Measurements from ENCODE around the gene DNAH1.

The DNAH1 gene

GRCh38 chr3:52341123-52341522, 25.0 kb downstream of the DNAH1 start:
- Histone ChIP-seq H3K9ac (ENCODE audit: low read length) (no peak overlapping the region), H3K79me1 (replicated peaks; ENCODE audit: low read length, poor library complexity, severe bottlenecking) (no peaks in the 10 kb centered on the region), H3K23ac (ENCODE audit: low read length in 2 of 2) (no peak overlapping the region), H2BK15ac (ENCODE audit: low read depth, poor library complexity, severe bottlenecking) (no peak overlapping the region), H3K27ac (ENCODE audit: low read length, poor library complexity, severe bottlenecking) (no peak overlapping the region), H3K4me2 (ENCODE audit: low read length, poor library complexity, severe bottlenecking) (no peak overlapping the region), H3K4me1 (ENCODE audit: control insufficient read depth, insufficient read depth, low read depth, low read length) (peaks cover 2% of the 10 kb centered on the region), H3K14ac (ENCODE audit: low read length in 2 of 2) (no peak overlapping the region), H3K4me3 (ENCODE audit: insufficient read depth in 1 of 2, low read depth in 1 of 2, low read length in 2 of 2) (no peak overlapping the region), H4K8ac (ENCODE audit: low read length) (no peak overlapping the region), H4K91ac (ENCODE audit: low read length) (no peak overlapping the region), H3K18ac (ENCODE audit: low read depth in 1 of 2, low read length in 2 of 2) (no peak overlapping the region), H2BK120ac (ENCODE audit: low read depth, low read length) (no peak overlapping the region), H3K27me3 (ENCODE audit: control insufficient read depth in 1 of 2, insufficient read depth in 1 of 2, low read length in 2 of 2) (peaks cover 0 to 9% of the 10 kb centered on the region in 2 experiments), H2BK12ac (ENCODE audit: low read length in 2 of 2) (no peak overlapping the region), H3K4ac (ENCODE audit: low read depth in 1 of 2, low read length in 2 of 2) (no peak overlapping the region), H3K9me3 (ENCODE audit: control insufficient read depth, low read length) (no peaks in the 10 kb centered on the region), H2BK5ac (ENCODE audit: low read depth, low read length, poor library complexity, severe bottlenecking) (no peak overlapping the region), H2AFZ (ENCODE audit: low read depth, low read length) (no peak overlapping the region), H2AK5ac (ENCODE audit: low read length, severe bottlenecking) (no peak overlapping the region), H3K36me3 (ENCODE audit: control insufficient read depth in 1 of 2, insufficient read depth in 2 of 2, low read depth in 1 of 2, low read length in 2 of 2) (peaks cover 5 to 18% of the 10 kb centered on the region in 2 experiments)
- DNase-seq, result no peak
- 82% methylated on average over 5 of the region's 5 CpGs for WGBS

DNA sequence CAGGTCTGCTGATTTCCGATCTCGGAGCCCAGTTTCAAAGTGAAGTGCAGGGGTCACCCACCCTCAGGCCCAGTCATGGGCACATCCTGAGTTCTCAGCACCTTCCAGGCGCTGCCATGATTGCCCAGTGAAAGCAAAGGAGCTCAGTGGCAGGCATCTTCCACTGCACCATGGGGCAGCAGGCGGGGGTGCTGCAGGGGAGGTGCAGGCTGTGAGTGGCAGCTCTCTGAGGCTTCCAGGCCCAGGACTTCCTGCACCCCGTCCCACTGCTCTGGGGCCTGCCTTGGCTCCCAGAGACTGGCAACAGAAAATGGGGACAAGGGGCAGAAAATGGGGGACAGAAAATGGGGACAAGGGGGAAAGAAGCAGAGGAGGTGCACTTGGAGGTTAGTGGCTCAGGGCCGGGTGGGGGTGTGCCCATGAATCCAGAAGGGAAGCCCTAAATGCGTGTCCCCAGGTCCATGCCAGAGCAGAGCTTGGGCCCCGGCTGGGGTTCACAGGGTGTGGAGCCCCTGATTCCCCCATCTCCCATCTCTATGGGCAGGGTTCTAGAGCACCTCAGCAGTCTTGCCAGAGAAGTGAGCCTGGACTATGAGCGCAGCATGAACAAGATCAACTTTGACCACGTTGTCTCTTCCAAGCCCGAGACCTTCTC, 28.0 kb downstream of the DNAH1 start:
- no peaks in the 10 kb centered on the region for H3K4me1 ChIP-seq (ENCODE audit: control insufficient read depth, insufficient read depth, low read depth, low read length)
- H2AFZ ChIP-seq (ENCODE audit: low read depth, low read length), result no peak overlapping the region
- DNase-seq, result no peak
- H3K27me3 ChIP-seq (ENCODE audit: control insufficient read depth in 1 of 2, insufficient read depth in 1 of 2, low read length in 2 of 2), result peaks cover 0 to 9% of the 10 kb centered on the region in 2 experiments
- no peak overlapping the region for H3K4me3 ChIP-seq (ENCODE audit: insufficient read depth in 1 of 2, low read depth in 1 of 2, low read length in 2 of 2)
- 93% methylated on average over 11 of the region's 11 CpGs for WGBS
- no peak overlapping the region for H4K91ac ChIP-seq (ENCODE audit: low read length)
- H3K4me2 ChIP-seq (ENCODE audit: low read length, poor library complexity, severe bottlenecking), result no peak overlapping the region
- H3K4ac ChIP-seq (ENCODE audit: low read depth in 1 of 2, low read length in 2 of 2), result no peak overlapping the region
- H3K36me3 ChIP-seq (ENCODE audit: control insufficient read depth in 1 of 2, insufficient read depth in 2 of 2, low read depth in 1 of 2, low read length in 2 of 2), result peaks cover 15 to 39% of the 10 kb centered on the region in 2 experiments
- no peak overlapping the region for H3K27ac ChIP-seq (ENCODE audit: low read length, poor library complexity, severe bottlenecking)
- no peak overlapping the region for H3K14ac ChIP-seq (ENCODE audit: low read length in 2 of 2)
- H4K8ac ChIP-seq (ENCODE audit: low read length), result peak overlapping the region; percentile 56
- no peak overlapping the region for H2BK5ac ChIP-seq (ENCODE audit: low read depth, low read length, poor library complexity, severe bottlenecking)
- no peak overlapping the region for H3K18ac ChIP-seq (ENCODE audit: low read depth in 1 of 2, low read length in 2 of 2)
- H3K23ac ChIP-seq (ENCODE audit: low read length in 2 of 2), result no peak overlapping the region
- H3K79me1 ChIP-seq (replicated peaks; ENCODE audit: low read length, poor library complexity, severe bottlenecking), result no peaks in the 10 kb centered on the region
- H2BK120ac ChIP-seq (ENCODE audit: low read depth, low read length), result no peak overlapping the region
- no peak overlapping the region for H2BK15ac ChIP-seq (ENCODE audit: low read depth, poor library complexity, severe bottlenecking)
- H3K9ac ChIP-seq (ENCODE audit: low read length), result no peak overlapping the region
- no peaks in the 10 kb centered on the region for H3K9me3 ChIP-seq (ENCODE audit: control insufficient read depth, low read length)
- no peak overlapping the region for H2AK5ac ChIP-seq (ENCODE audit: low read length, severe bottlenecking)
- no peak overlapping the region for H2BK12ac ChIP-seq (ENCODE audit: low read length in 2 of 2)

GRCh38 chr3:52345521-52346109, 29.5 kb downstream of the DNAH1 start:
- Histone ChIP-seq H3K4me2 (ENCODE audit: low read length, poor library complexity, severe bottlenecking) (no peak overlapping the region), H3K27me3 (ENCODE audit: control insufficient read depth in 1 of 2, insufficient read depth in 1 of 2, low read length in 2 of 2) (peaks cover 0 to 9% of the 10 kb centered on the region in 2 experiments), H3K79me1 (replicated peaks; ENCODE audit: low read length, poor library complexity, severe bottlenecking) (no peaks in the 10 kb centered on the region), H3K23ac (ENCODE audit: low read length in 2 of 2) (no peak overlapping the region), H2AFZ (ENCODE audit: low read depth, low read length) (no peak overlapping the region), H2BK12ac (ENCODE audit: low read length in 2 of 2) (no peak overlapping the region), H3K4ac (ENCODE audit: low read depth in 1 of 2, low read length in 2 of 2) (no peak overlapping the region), H3K14ac (ENCODE audit: low read length in 2 of 2) (no peak overlapping the region), H3K4me1 (ENCODE audit: control insufficient read depth, insufficient read depth, low read depth, low read length) (peaks cover 3% of the 10 kb centered on the region), H2AK5ac (ENCODE audit: low read length, severe bottlenecking) (no peak overlapping the region), H3K9ac (ENCODE audit: low read length) (no peak overlapping the region), H4K8ac (ENCODE audit: low read length) (no peak overlapping the region), H3K27ac (ENCODE audit: low read length, poor library complexity, severe bottlenecking) (no peak overlapping the region), H3K9me3 (ENCODE audit: control insufficient read depth, low read length) (no peaks in the 10 kb centered on the region), H4K91ac (ENCODE audit: low read length) (no peak overlapping the region), H3K36me3 (ENCODE audit: control insufficient read depth in 1 of 2, insufficient read depth in 2 of 2, low read depth in 1 of 2, low read length in 2 of 2) (peaks cover 19 to 46% of the 10 kb centered on the region in 2 experiments), H2BK15ac (ENCODE audit: low read depth, poor library complexity, severe bottlenecking) (no peak overlapping the region), H2BK120ac (ENCODE audit: low read depth, low read length) (no peak overlapping the region), H3K18ac (ENCODE audit: low read depth in 1 of 2, low read length in 2 of 2) (no peak overlapping the region), H2BK5ac (ENCODE audit: low read depth, low read length, poor library complexity, severe bottlenecking) (no peak overlapping the region), H3K4me3 (ENCODE audit: insufficient read depth in 1 of 2, low read depth in 1 of 2, low read length in 2 of 2) (no peak overlapping the region)
- DNase-seq, result no peak
- WGBS, result 88% methylated on average over 9 of the region's 9 CpGs

DNA sequence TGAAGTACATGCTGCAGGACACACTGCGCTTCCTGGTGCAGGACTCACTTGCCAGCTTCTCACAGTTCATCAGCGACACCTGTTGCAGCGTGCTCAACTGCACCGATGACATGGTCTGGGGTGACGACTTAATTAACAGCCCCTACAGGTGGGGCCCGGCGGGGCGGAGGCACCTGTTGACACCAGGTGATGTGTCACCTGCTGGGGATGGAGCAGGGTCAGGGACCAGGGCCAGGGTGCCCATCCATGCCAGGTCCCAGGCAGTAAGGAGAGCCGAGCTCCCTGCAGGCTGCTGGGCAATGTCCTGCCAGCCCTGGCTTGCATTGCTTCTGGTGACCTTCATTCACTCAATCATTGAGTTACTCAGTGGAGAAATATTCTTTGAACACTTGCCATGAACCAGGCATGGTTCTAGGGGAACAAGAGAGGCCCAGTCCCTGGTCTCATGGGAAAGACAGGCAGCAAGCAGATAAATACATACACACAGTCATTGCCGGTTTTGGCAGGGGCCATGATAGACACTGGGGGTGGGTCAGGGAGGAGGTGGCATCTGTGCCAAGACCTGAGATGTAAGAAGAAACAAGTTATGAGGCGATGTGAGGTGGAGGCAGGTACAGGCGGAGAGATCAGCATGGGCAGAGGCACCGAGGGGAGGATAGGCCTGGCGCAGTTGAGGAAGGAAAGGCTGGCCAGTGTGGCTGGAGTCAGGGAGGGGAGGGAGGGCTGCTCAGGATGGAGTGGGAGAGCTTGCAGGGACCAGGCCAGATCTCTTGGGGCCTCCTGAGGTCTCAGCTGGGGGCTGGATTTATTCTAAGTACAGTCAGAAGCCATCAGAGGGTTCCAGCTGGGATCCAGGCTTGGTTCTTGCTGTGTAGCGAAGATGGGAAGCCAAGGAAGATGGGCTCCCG, 30.8 kb downstream of the DNAH1 start:
- Histone ChIP-seq H3K18ac (ENCODE audit: low read depth in 1 of 2, low read length in 2 of 2) (peak overlapping the region in 1 of 2 experiments; percentile 23), H2BK15ac (ENCODE audit: low read depth, poor library complexity, severe bottlenecking) (no peak overlapping the region), H3K27ac (ENCODE audit: low read length, poor library complexity, severe bottlenecking) (no peak overlapping the region), H3K4ac (ENCODE audit: low read depth in 1 of 2, low read length in 2 of 2) (no peak overlapping the region), H3K36me3 (ENCODE audit: control insufficient read depth in 1 of 2, insufficient read depth in 2 of 2, low read depth in 1 of 2, low read length in 2 of 2) (peaks cover 26 to 54% of the 10 kb centered on the region in 2 experiments), H3K79me1 (replicated peaks; ENCODE audit: low read length, poor library complexity, severe bottlenecking) (no peaks in the 10 kb centered on the region), H3K9me3 (ENCODE audit: control insufficient read depth, low read length) (no peaks in the 10 kb centered on the region), H2BK120ac (ENCODE audit: low read depth, low read length) (no peak overlapping the region), H3K27me3 (ENCODE audit: control insufficient read depth in 1 of 2, insufficient read depth in 1 of 2, low read length in 2 of 2) (peaks cover 0 to 9% of the 10 kb centered on the region in 2 experiments), H4K91ac (ENCODE audit: low read length) (no peak overlapping the region), H3K23ac (ENCODE audit: low read length in 2 of 2) (no peak overlapping the region), H3K14ac (ENCODE audit: low read length in 2 of 2) (peak overlapping the region in 1 of 2 experiments; percentile 61), H2AK5ac (ENCODE audit: low read length, severe bottlenecking) (no peak overlapping the region), H3K4me3 (ENCODE audit: insufficient read depth in 1 of 2, low read depth in 1 of 2, low read length in 2 of 2) (peak overlapping the region in 1 of 2 experiments; percentile 19), H2BK12ac (ENCODE audit: low read length in 2 of 2) (no peak overlapping the region), H3K9ac (ENCODE audit: low read length) (no peak overlapping the region), H4K8ac (ENCODE audit: low read length) (no peak overlapping the region), H3K4me2 (ENCODE audit: low read length, poor library complexity, severe bottlenecking) (no peak overlapping the region), H2AFZ (ENCODE audit: low read depth, low read length) (no peak overlapping the region), H2BK5ac (ENCODE audit: low read depth, low read length, poor library complexity, severe bottlenecking) (no peak overlapping the region), H3K4me1 (ENCODE audit: control insufficient read depth, insufficient read depth, low read depth, low read length) (peaks cover 3% of the 10 kb centered on the region)
- no peak for DNase-seq
- 96% methylated on average over 16 of the region's 16 CpGs for WGBS

Data from mesenchymal stem cell (in vitro differentiated cells and primary cell).